Measurements from ENCODE around the gene TMEM235. TPM values are rescaled to one million over a fixed set of nuclear protein-coding genes. Genes with fewer than 3 reads are reported as not detected.

The TMEM235 gene
- total RNA-seq, 6 experiments from 2014 or later, result not detected

GRCh38 chr17:78258323-78259191 is 27.1 kb downstream of the TMEM235 start:
- H3K27me3 ChIP-seq, result no peaks in the 10 kb centered on the region
- H3K4me1 ChIP-seq, result peaks cover 0 to 25% (median 2%) of the 10 kb centered on the region in 4 donors
- no peaks in the 10 kb centered on the region for H3K9me3 ChIP-seq
- no peak overlapping the region for H3K4me3 ChIP-seq
- intact Hi-C loops (cut with DNase I), result loop anchor here in 1 of 2 donors (10.0 kb wide), 1 partner anchor 84 kb away; no protein-coding TSS in a partner anchor
- H3K36me3 ChIP-seq, result no peaks in the 10 kb centered on the region
- peak in 2 of 3 donors; percentile 55 to 81 for DNase-seq
- 10% methylated on average over 6 of the region's 23 CpGs for WGBS (ENCODE audit: insufficient coverage, low coverage, low lambda C conversion rate, missing lambda C conversion rate)
- no peak for TF ChIP-seq POLR2A (IDR thresholded peaks at IDR 0.05)
- no peak for TF ChIP-seq CTCF (IDR thresholded peaks at IDR 0.05)
- peak overlapping the region; percentile 39 to 76 (median 59) for H3K27ac ChIP-seq
- peak; percentile 21 to 44 (median 36) for ATAC-seq

GRCh38 chr17:78259192-78259554 is 27.7 kb downstream of the TMEM235 start:
- Histone ChIP-seq H3K27me3 (no peaks in the 10 kb centered on the region), H3K9me3 (no peaks in the 10 kb centered on the region), H3K4me1 (peaks cover 0 to 20% (median 0%) of the 10 kb centered on the region in 4 donors), H3K36me3 (no peaks in the 10 kb centered on the region), H3K27ac (peak overlapping the region in 1 of 3 donors; percentile 59), H3K4me3 (no peak overlapping the region)
- intact Hi-C loops (cut with DNase I), result loop anchor here in 1 of 2 donors (10.0 kb wide), 1 partner anchor 84 kb away; no protein-coding TSS in a partner anchor
- no peak for ATAC-seq
- 92% methylated on average over 2 of the region's 10 CpGs for WGBS (ENCODE audit: insufficient coverage, low coverage, low lambda C conversion rate, missing lambda C conversion rate)
- TF ChIP-seq CTCF (IDR thresholded peaks at IDR 0.05), result no peak
- TF ChIP-seq POLR2A (IDR thresholded peaks at IDR 0.05), result no peak
- no peak for DNase-seq

DNA sequence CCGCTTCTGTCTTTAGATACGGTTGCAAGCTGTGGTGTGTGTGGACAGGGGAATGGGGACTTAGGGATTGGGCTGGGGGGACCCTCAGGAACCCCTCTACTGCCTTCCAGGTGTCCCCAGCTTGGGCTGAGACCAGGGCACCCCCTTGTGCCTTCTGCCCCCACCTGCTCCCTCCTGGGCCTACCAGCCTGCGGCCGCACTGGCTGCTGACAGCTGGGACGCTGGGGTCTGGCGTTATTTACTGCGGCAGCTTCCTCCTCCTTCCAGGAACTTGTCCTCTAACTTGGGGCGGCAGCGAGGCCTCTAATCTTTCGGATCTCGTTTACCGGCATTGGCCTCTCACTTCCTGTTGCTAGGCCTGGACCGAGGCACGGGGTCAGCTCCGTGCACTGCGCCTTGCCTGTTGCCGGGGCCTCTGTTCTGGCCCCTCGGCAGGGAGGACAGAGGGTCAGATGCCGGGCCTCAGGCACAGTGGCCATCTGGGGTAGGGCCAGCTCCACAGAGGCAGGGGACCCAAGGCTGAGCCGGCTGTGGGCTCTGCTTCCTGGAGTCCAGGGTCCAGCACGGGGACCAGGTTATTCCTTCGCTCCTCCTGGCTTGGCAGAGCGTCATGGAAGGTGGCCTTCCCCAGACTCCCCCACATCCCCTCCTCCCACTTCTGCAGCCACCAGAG is 31.8 kb downstream of the TMEM235 start:
- ATAC-seq (peak; percentile 41 to 60 (median 47)), DNase-seq (peak in 2 of 3 donors; percentile 63 to 77)
- Histone ChIP-seq H3K9me3 (no peaks in the 10 kb centered on the region), H3K36me3 (no peaks in the 10 kb centered on the region), H3K4me3 (no peak overlapping the region), H3K27ac (peak overlapping the region in 2 of 3 donors; percentile 43 to 54), H3K4me1 (peaks cover 0 to 25% (median 7%) of the 10 kb centered on the region in 4 donors), H3K27me3 (no peaks in the 10 kb centered on the region)
- WGBS (ENCODE audit: insufficient coverage, low coverage, low lambda C conversion rate, missing lambda C conversion rate), result 43% methylated on average over 8 of the region's 23 CpGs
- TF ChIP-seq CTCF (IDR thresholded peaks at IDR 0.05) (no peak), POLR2A (IDR thresholded peaks at IDR 0.05) (no peak)
- intact Hi-C loops (cut with DNase I), result no loop called here

DNA sequence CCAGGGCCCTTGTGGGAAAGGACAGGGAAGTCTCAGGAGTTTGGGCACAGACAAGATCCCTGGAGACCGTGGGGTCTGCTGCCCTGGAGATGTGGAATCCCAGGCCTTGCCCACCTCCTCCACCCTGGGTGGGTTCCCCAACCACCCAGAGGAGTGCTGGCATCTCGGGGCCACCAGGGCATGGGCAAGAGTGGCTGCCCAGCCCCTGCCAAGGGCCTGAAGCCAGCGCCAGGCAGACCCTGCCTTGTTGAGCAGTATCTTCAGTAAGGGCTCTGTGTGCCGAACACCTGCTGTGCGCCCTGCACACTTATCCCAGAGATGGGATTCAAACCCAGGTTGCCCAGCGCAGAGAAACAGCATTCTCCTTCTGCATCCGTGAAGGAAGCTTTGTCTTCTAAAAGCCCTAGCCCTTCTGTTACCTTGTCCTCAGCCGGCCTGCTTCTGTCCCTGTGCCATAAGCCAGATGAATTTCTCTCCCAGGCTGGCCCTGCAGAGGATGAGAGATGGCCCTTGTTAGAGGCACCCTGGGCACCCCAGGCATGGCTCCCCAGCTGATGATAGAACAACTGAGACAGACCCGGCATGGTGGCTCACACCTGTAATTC is 32.4 kb downstream of the TMEM235 start:
- Histone ChIP-seq H3K27ac (peak overlapping the region in 2 of 3 donors; percentile 43 to 54), H3K9me3 (no peaks in the 10 kb centered on the region), H3K36me3 (no peaks in the 10 kb centered on the region), H3K27me3 (no peaks in the 10 kb centered on the region), H3K4me3 (no peak overlapping the region), H3K4me1 (peaks cover 0 to 26% (median 7%) of the 10 kb centered on the region in 4 donors)
- TF ChIP-seq POLR2A (IDR thresholded peaks at IDR 0.05) (no peak), CTCF (IDR thresholded peaks at IDR 0.05) (no peak)
- intact Hi-C loops (cut with DNase I), result no loop called here
- no peak for DNase-seq
- ATAC-seq, result no peak
- WGBS (ENCODE audit: insufficient coverage, low coverage, low lambda C conversion rate, missing lambda C conversion rate), result 78% methylated on average over 3 of the region's 9 CpGs
